ENCODE measurements around the gene TMEM259.
A peak's percentile ranks its signal among the peaks of the same experiment; 100 is the strongest.

The TMEM259 gene

GRCh38 chr19:982567-983170 lies 38.3 kb downstream of the TMEM259 start:
- peak; percentile 40 for DNase-seq

- no peak for DNase-seq
Measured at GRCh38 chr19:980133-980998, 40.6 kb downstream of the TMEM259 start.

GRCh38 chr19:979318-979741 lies 41.6 kb downstream of the TMEM259 start:
- no peak for DNase-seq

GRCh38 chr19:977058-977464 lies 43.9 kb downstream of the TMEM259 start:
- no peak for DNase-seq

GRCh38 chr19:976476-976875 lies 44.4 kb downstream of the TMEM259 start:
- DNase-seq: no peak

- DNase-seq: no peak
Measured at GRCh38 chr19:974564-975257, 46.2 kb downstream of the TMEM259 start.

GRCh38 chr19:973726-974563 lies 47.0 kb downstream of the TMEM259 start:
- DNase-seq: no peak

GRCh38 chr19:972281-972680 lies 48.6 kb downstream of the TMEM259 start:
- DNase-seq: no peak

- no peak for DNase-seq
Measured at GRCh38 chr19:971795-972194, 49.1 kb downstream of the TMEM259 start.

- DNase-seq: no peak
Measured at GRCh38 chr19:970695-971094, 50.2 kb downstream of the TMEM259 start.

- no peak for DNase-seq
Measured at GRCh38 chr19:966485-967088, 54.3 kb downstream of the TMEM259 start.

- DNase-seq: no peak
Measured at GRCh38 chr19:964761-965694, 55.9 kb downstream of the TMEM259 start.

GRCh38 chr19:964116-964520 lies 56.8 kb downstream of the TMEM259 start:
- DNase-seq: no peak

- DNase-seq: no peak
Measured at GRCh38 chr19:963486-963951, 57.4 kb downstream of the TMEM259 start.

- no peak for DNase-seq
Measured at GRCh38 chr19:962683-963400, 58.1 kb downstream of the TMEM259 start.

- no peak for DNase-seq
Measured at GRCh38 chr19:961866-962620, 58.9 kb downstream of the TMEM259 start.

- DNase-seq: no peak
Measured at GRCh38 chr19:960601-960938, 60.4 kb downstream of the TMEM259 start.

GRCh38 chr19:960020-960419 lies 60.9 kb downstream of the TMEM259 start:
- no peak for DNase-seq
